Parathyroid adenoma (tissue), 2 donors: ENCODE measurements around the gene WNK2.

Source experiments
- H2AFZ ChIP-seq: fragments of 300-600 bp; sonication (generic); one replicate; pipeline ENCODE4 v1.7.0; 2017; ENCODE audit warnings: antibody characterized with exemption, mild to moderate bottlenecking
- H3K27ac ChIP-seq: fragments of 300-600 bp; sonication (generic); one replicate; pipeline ENCODE4 v1.7.0; 2017
- H3K27me3 ChIP-seq: fragments of 300-600 bp; sonication (generic); one replicate; pipeline ENCODE4 v1.7.0; 2017; ENCODE audit warnings: low read length; ENCODE audit not compliant: control insufficient read depth, insufficient read depth
- H3K36me3 ChIP-seq: fragments of 300-600 bp; sonication (generic); one replicate; pipeline ENCODE4 v1.7.0; 2017; ENCODE audit warnings: low read length; ENCODE audit not compliant: control insufficient read depth, insufficient read depth
- H3K4me1 ChIP-seq: fragments of 300-600 bp; sonication (generic); one replicate; pipeline ENCODE4 v1.7.0; 2017; ENCODE audit warnings: control low read depth
- H3K4me2 ChIP-seq: fragments of 300-600 bp; sonication (generic); one replicate; pipeline ENCODE4 v1.7.0; 2017; ENCODE audit warnings: low read length
- H3K4me3 ChIP-seq: fragments of 300-600 bp; sonication (generic); one replicate; pipeline ENCODE4 v1.7.0; 2017; ENCODE audit warnings: low read depth, low read length
- H3K79me2 ChIP-seq: fragments of 300-600 bp; sonication (generic); one replicate; pipeline ENCODE4 v1.7.0; 2017; ENCODE audit warnings: control low read depth
- H3K9ac ChIP-seq: fragments of 300-600 bp; sonication (generic); one replicate; pipeline ENCODE4 v1.7.0; 2017; ENCODE audit warnings: mild to moderate bottlenecking
- H3K9me3 ChIP-seq: fragments of 300-600 bp; sonication (generic); one replicate; pipeline ENCODE4 v1.7.0; 2017; ENCODE audit warnings: low read length; ENCODE audit not compliant: control insufficient read depth
- CTCF ChIP-seq: fragments of 300-600 bp; sonication (generic); IDR thresholded peaks from one replicate; pipeline ENCODE4 v1.7.0; 2017; ENCODE audit warnings: antibody characterized with exemption, mild to moderate bottlenecking
- donor health status: primary hyperparathyroidism.

Gene WNK2

DNA sequence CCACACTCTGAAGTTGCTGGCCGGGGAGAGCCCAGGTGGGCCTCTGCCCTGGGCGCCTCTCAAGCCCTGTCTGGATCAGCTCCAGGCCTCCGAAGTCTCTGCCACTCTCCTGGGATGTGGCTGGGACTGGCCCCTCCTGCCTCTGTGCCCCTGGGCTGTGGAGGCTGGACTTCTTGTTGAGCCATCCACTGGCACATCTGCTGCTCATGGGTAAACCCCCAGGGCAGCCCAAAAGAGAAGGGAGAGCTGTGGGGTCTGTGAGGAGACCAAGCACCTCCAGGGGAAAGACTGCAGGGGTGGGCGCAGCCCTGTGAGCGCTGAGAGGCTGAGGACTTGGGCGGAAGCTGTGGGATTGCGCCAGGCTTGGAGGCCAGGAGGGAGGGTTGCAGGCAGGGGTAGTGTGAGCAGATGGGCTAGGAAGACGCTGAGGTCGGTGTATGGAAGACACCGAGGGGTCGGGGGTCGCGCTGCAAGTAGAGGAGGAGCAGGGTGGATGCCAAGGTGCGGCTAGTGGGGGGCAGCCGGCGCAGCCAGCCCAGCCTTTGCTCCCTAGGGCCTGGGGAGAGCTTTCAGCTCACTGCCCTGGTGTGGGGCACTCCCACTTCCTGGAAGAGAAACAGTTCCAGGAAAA lies 118.1 kb downstream of the WNK2 start:
- H3K4me3 ChIP-seq: no peak overlapping the region
- no peak for TF ChIP-seq CTCF
- no peaks in the 10 kb centered on the region for H3K79me2 ChIP-seq
- H3K27me3 ChIP-seq: no peaks in the 10 kb centered on the region
- no peaks in the 10 kb centered on the region for H3K36me3 ChIP-seq
- H3K9me3 ChIP-seq: no peaks in the 10 kb centered on the region
- no peak overlapping the region for H3K4me2 ChIP-seq
- no peak overlapping the region for H3K27ac ChIP-seq
- no peaks in the 10 kb centered on the region for H3K4me1 ChIP-seq
- H2AFZ ChIP-seq: no peak overlapping the region
- H3K9ac ChIP-seq: no peak overlapping the region

- H3K36me3 ChIP-seq: no peaks in the 10 kb centered on the region
- no peak overlapping the region for H3K4me3 ChIP-seq
- no peaks in the 10 kb centered on the region for H3K9me3 ChIP-seq
- peak; percentile 42 for TF ChIP-seq CTCF
- no peak overlapping the region for H3K4me2 ChIP-seq
- no peaks in the 10 kb centered on the region for H3K79me2 ChIP-seq
- H3K4me1 ChIP-seq: no peaks in the 10 kb centered on the region
- H3K9ac ChIP-seq: no peak overlapping the region
- H2AFZ ChIP-seq: no peak overlapping the region
- H3K27me3 ChIP-seq: no peaks in the 10 kb centered on the region
- H3K27ac ChIP-seq: no peak overlapping the region
Measured at GRCh38 chr9:93302586-93303257, 118.8 kb downstream of the WNK2 start.

DNA sequence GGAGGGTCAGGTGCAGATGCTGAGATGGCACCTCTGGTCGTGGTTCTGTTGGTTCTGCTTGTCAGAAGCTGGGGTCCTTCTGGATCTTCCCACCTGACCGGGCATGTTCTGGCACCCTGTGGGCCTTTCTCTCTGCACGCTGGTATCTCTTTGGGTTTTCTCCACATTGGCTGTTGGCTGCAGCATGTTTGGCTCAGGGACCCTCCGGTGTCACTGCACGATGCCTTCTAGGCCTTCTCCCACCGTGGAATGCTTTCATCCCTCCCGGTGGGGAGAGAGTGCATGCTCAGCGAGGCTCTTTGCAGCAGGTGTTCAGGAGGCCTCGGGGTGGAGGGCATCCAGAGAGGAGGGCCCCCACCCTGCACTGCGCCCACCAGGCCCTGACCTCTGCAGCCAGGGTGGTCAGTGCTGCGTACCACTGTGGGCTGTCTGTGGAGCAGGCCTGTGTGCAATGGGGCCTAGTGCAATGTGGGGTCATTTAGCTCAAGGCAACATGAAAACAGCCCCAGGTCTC lies 119.4 kb downstream of the WNK2 start:
- Histone ChIP-seq H3K27me3 (no peaks in the 10 kb centered on the region), H3K79me2 (no peaks in the 10 kb centered on the region), H3K4me1 (no peaks in the 10 kb centered on the region), H3K9me3 (no peaks in the 10 kb centered on the region), H3K9ac (no peak overlapping the region), H2AFZ (no peak overlapping the region), H3K4me2 (no peak overlapping the region), H3K27ac (no peak overlapping the region), H3K4me3 (no peak overlapping the region), H3K36me3 (no peaks in the 10 kb centered on the region)
- TF ChIP-seq CTCF: no peak

DNA sequence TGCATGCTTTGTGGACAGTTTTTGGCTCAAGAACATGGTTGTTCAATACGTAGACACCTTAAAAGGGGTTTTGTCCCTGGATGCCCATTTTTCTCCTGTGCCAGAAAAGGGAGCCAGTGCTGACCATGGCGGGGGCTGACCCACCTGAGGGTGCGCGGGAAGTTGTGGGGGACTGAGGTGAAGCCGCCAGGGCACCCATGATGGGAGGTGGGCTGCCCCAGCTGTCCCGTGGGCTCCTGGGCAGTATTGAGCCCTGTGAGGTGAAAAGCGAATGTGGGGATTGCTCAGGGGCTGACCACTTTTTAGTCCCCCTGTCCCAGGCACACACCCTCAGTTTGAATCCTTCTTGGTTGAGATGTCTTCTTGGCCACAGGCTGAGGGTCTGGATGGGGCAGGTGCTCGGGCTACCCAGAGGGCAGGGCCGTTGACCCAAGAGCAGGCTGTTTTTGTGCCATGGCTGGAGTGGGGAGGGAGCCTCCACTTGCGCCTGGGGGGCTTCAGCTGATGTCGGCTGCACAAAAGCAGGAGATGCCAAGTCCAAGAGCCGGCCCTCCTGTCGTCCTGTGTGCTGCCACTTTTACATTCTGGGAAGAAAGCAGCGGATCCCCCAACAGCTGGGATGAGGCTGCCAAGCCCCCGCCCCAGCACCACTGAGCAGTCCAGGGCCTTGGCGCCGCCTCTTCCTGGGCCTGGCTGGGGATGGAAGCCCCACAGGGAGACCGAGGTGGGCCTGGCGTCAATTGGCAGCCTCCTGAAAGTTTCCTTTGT lies 120.1 kb downstream of the WNK2 start:
- no peaks in the 10 kb centered on the region for H3K27me3 ChIP-seq
- H3K4me1 ChIP-seq: no peaks in the 10 kb centered on the region
- H3K36me3 ChIP-seq: no peaks in the 10 kb centered on the region
- no peak overlapping the region for H3K9ac ChIP-seq
- no peaks in the 10 kb centered on the region for H3K79me2 ChIP-seq
- no peak overlapping the region for H2AFZ ChIP-seq
- no peaks in the 10 kb centered on the region for H3K9me3 ChIP-seq
- no peak overlapping the region for H3K27ac ChIP-seq
- H3K4me2 ChIP-seq: no peak overlapping the region
- H3K4me3 ChIP-seq: no peak overlapping the region
- no peak for TF ChIP-seq CTCF
